ENCODE results near the gene TFAP2E. TPM values are rescaled to one million over a fixed set of nuclear protein-coding genes. Genes with fewer than 3 reads are reported as not detected.

TFAP2E gene
- total RNA-seq, 4 donors from 2014 or later: 0.22 to 1.5 (median 0.57) TPM; not detected in 1

- TF ChIP-seq, protein P1, sequence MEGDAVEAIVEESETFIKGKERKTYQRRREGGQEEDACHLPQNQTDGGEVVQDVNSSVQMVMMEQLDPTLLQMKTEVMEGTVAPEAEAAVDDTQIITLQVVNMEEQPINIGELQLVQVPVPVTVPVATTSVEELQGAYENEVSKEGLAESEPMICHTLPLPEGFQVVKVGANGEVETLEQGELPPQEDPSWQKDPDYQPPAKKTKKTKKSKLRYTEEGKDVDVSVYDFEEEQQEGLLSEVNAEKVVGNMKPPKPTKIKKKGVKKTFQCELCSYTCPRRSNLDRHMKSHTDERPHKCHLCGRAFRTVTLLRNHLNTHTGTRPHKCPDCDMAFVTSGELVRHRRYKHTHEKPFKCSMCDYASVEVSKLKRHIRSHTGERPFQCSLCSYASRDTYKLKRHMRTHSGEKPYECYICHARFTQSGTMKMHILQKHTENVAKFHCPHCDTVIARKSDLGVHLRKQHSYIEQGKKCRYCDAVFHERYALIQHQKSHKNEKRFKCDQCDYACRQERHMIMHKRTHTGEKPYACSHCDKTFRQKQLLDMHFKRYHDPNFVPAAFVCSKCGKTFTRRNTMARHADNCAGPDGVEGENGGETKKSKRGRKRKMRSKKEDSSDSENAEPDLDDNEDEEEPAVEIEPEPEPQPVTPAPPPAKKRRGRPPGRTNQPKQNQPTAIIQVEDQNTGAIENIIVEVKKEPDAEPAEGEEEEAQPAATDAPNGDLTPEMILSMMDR (IDR thresholded peaks at IDR 0.05; ENCODE audit: low read depth): no peak
These were observed 2.5 kb upstream of the TFAP2E start for GRCh38 chr1:35570589-35571137.

DNA sequence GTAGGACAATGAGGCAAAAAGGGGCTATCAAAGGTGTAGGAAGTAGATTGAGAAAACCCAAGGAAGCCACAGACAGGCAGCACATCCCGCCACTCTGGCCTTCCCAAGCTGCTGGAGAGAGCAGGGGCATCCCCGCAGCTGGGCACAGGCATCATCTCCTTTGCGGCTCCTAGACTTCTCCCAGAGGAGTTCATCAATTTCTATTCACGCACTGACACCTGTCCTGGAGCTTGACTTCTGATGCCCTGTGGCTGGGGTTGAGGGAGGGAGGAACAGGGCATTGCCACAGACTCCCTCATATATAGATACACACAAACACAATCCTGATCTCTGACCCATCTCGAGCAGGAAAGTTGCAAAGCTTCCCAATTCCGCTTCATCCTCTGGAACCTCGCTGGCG is 1.9 kb upstream of the TFAP2E start:
- TF ChIP-seq, protein P1 (IDR thresholded peaks at IDR 0.05; ENCODE audit: low read depth): no peak

GRCh38 chr1:35572296-35572695 is 818 bp upstream of the TFAP2E start:
- TF ChIP-seq, protein P1 (IDR thresholded peaks at IDR 0.05; ENCODE audit: low read depth): no peak

DNA sequence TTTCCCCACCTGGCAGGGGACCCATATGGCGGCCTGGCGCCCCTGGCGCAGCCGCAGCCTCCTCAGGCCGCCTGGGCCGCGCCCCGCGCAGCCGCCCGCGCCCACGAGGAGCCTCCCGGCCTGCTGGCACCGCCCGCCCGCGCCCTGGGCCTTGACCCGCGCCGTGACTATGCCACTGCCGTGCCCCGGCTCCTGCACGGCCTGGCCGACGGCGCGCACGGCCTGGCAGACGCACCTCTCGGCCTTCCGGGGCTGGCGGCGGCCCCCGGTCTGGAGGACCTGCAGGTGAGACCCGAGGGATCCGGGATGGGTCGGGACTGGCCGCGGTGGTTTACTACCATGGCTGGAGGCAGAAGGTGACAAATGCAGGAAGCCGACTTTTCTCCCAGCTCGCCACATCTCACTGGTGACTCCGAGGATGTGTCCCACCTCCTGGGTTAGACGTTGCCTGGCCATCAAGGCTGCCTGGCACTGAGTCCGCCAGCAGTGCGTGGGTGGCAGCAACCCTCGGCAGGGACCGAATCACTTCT is 1.1 kb downstream of the TFAP2E start:
- TF ChIP-seq, protein P1 (IDR thresholded peaks at IDR 0.05; ENCODE audit: low read depth): no peak

DNA sequence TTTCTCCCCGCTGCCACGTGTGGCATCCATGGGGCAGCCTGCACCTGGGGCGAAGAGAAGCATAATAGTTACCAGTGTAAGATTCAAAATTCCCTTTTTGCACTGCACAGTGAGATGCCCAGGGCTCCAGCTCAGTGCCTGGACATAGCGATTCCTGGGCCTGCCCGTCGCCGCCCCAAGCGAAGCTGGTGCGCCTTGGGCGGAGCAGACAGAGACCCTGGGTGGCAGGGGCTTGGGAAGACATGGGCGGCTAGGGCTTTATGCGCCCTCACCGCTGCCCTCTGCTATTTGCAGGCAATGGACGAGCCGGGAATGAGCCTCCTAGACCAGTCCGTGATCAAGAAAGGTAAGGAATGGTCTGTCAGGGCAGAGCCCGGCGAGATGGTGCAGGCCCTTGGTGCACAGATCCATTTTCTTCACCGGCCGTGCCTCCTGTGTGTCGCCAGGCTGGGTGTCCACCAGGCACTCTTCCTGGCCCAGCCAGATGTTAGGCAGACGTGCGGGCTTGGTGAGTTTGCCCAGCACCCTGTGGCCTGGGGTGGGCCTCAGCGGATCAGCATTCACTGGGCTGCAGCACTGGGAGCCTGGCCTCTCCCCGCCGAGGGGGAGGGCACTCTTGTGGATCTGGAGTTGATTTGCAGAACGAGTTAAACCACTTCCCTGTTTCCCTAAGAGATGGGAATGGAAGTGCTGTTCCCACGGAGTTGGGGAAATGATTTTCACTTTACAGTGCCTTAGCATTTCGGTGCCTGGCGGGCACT is 1.7 kb downstream of the TFAP2E start:
- TF ChIP-seq, protein P1 (IDR thresholded peaks at IDR 0.05; ENCODE audit: low read depth): no peak

- TF ChIP-seq, protein P1 (IDR thresholded peaks at IDR 0.05; ENCODE audit: low read depth): no peak
These were observed 2.4 kb downstream of the TFAP2E start for GRCh38 chr1:35575416-35575958.

DNA sequence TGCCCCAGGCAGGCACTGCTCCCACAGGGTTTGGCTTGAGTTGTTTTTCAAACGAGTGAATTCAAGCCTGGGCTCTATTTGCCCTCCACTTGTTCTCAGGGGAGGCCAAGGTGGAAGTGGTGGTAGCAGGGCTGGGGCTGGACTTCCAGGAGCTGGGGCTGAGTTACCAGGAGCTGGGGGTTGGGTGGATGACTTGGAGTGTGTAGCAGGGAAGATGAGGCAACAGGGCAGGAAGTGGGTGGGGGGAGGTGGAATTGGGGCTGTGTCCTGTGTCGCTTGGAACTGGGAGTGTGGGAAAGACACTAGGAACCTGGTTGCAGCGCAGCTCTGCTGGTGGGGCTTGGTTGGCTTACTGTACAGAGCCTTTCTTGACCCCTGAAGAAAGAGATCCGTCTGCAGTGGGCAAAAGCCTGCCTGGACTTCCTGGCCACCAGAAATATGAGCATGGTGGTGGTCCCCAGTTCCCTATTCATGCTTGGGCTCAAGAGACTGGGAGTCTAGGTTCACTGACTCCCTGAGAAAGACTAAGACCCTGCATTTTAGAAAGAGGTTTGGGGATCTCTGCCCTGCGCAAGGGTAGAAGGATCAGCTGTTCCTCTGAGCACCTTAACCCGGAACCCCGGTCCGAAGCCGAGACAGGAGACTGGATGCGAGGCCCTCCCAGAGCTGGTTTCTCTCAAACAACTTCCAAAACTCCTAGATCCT is 3.1 kb downstream of the TFAP2E start:
- TF ChIP-seq, protein P1 (IDR thresholded peaks at IDR 0.05; ENCODE audit: low read depth): no peak

Data from subcutaneous adipose tissue (tissue), 4 donors.